Measurements from ENCODE around the gene SHROOM4. TPM values are rescaled to one million over a fixed set of nuclear protein-coding genes. Genes with fewer than 3 reads are reported as not detected.

Gene SHROOM4
- total and polyA plus RNA-seq, 2 donors (not counting 1 experiment from before 2014, with no cell fraction given) = not detected

DNA sequence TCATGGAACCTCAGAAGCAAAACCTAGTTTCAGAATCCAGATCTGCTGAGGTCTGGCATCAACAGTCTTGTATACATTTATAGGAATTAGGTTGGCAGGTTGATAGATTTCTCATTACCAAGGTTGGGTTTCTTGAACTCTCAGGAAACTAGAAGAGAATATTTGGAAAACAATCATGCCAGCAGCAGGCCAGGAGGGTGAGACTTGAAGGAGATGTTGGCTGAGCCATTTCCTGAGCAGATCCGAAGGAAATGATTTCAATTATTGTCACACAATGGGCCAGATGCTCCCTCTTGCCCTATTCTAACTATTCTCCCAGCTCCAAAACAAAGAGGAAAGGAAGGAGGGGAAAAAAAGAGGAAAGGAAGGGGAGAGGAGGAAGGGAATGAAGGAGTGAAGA, 45.2 kb downstream of the SHROOM4 start:
- Histone ChIP-seq H3K9me3 (ENCODE audit: control extremely low read depth in 1 of 3, control insufficient read depth in 2 of 3, insufficient read depth in 1 of 3, low read length in 2 of 3) (no peaks in the 10 kb centered on the region), H3K27ac (ENCODE audit: low read length in 2 of 2) (no peak overlapping the region), H3K9ac (ENCODE audit: low read length) (no peak overlapping the region), H2AFZ (ENCODE audit: insufficient read depth, low read depth, low read length, poor library complexity, severe bottlenecking) (no peak overlapping the region), H3K36me3 (replicated peaks in 1 of 2; ENCODE audit: control extremely low read depth in 1 of 2, control insufficient read depth in 1 of 2, extremely low read depth in 1 of 2, insufficient read depth in 2 of 2, low read length in 1 of 2) (no peaks in the 10 kb centered on the region), H3K79me2 (ENCODE audit: control insufficient read depth, insufficient read depth, low read length) (no peaks in the 10 kb centered on the region), H3K4me3 (ENCODE audit: control extremely low read depth in 1 of 5, extremely low read depth in 1 of 5, insufficient read depth in 1 of 5, low read depth in 2 of 5, low read length in 4 of 5) (no peak overlapping the region), H4K20me1 (ENCODE audit: control insufficient read depth, insufficient read depth, low read length, poor library complexity, severe bottlenecking) (no peaks in the 10 kb centered on the region), H3K27me3 (replicated peaks in 1 of 4; ENCODE audit: control extremely low read depth in 1 of 4, control insufficient read depth in 3 of 4, insufficient read depth in 4 of 4, low read length in 3 of 4) (no peaks in the 10 kb centered on the region), H3K4me2 (replicated peaks; ENCODE audit: low read depth, low read length, poor library complexity, severe bottlenecking) (no peak overlapping the region), H3K4me1 (ENCODE audit: control insufficient read depth in 2 of 2, insufficient read depth in 2 of 2, low read length in 2 of 2) (no peaks in the 10 kb centered on the region)
- Mint-ChIP-seq H3K4me3 (no peak overlapping the region), H3K27me3 (peaks cover 10% of the 10 kb centered on the region), H3K4me1 (no peaks in the 10 kb centered on the region), H3K9me3 (ENCODE audit: insufficient read depth) (no peaks in the 10 kb centered on the region), H3K27ac (no peak overlapping the region)
- DNase-seq = no peak
- ChIA-PET CTCF (no interaction called here), POLR2A (no interaction called here)
- intact Hi-C loops (cut with micrococcal nuclease) = no loop called here
- ATAC-seq (ENCODE audit: low read depth) = no peak
- TF ChIP-seq CTCF (IDR thresholded peaks at IDR 0.05) (no peak), EZH2 (IDR thresholded peaks at IDR 0.05; ENCODE audit: borderline replicate concordance, insufficient read depth, low read depth, low read length, poor library complexity, severe bottlenecking) (no peak)
- WGBS (ENCODE audit: insufficient coverage) = no CpG with 5 or more reads among the region's 1 CpG

DNA sequence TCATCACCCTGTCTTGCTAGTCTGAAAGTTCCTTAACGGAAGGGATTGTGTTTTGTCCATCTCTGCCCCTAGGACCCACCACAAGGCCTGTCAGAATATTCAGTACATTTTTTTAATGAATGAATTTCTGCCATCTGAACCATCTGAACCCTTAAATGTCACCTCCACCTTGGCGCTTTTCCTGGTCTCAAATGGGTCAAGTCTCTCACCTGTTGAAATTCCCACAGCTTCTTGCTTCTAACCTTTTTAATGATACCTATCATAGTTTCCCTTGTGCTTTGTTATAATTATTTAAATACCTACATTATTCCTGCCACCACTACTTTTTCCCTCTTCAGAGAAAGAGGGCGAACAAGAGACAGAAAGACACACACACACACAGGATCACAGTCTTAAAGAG, 48.0 kb downstream of the SHROOM4 start:
- ATAC-seq (ENCODE audit: low read depth) = no peak
- Histone ChIP-seq H3K79me2 (ENCODE audit: control insufficient read depth, insufficient read depth, low read length) (no peaks in the 10 kb centered on the region), H3K9ac (ENCODE audit: low read length) (no peak overlapping the region), H3K9me3 (ENCODE audit: control extremely low read depth in 1 of 3, control insufficient read depth in 2 of 3, insufficient read depth in 1 of 3, low read length in 2 of 3) (no peaks in the 10 kb centered on the region), H3K4me1 (ENCODE audit: control insufficient read depth in 2 of 2, insufficient read depth in 2 of 2, low read length in 2 of 2) (no peaks in the 10 kb centered on the region), H2AFZ (ENCODE audit: insufficient read depth, low read depth, low read length, poor library complexity, severe bottlenecking) (no peak overlapping the region), H3K36me3 (replicated peaks in 1 of 2; ENCODE audit: control extremely low read depth in 1 of 2, control insufficient read depth in 1 of 2, extremely low read depth in 1 of 2, insufficient read depth in 2 of 2, low read length in 1 of 2) (no peaks in the 10 kb centered on the region), H4K20me1 (ENCODE audit: control insufficient read depth, insufficient read depth, low read length, poor library complexity, severe bottlenecking) (no peaks in the 10 kb centered on the region), H3K4me2 (replicated peaks; ENCODE audit: low read depth, low read length, poor library complexity, severe bottlenecking) (no peak overlapping the region), H3K4me3 (ENCODE audit: control extremely low read depth in 1 of 5, extremely low read depth in 1 of 5, insufficient read depth in 1 of 5, low read depth in 2 of 5, low read length in 4 of 5) (no peak overlapping the region), H3K27me3 (replicated peaks in 1 of 4; ENCODE audit: control extremely low read depth in 1 of 4, control insufficient read depth in 3 of 4, insufficient read depth in 4 of 4, low read length in 3 of 4) (no peaks in the 10 kb centered on the region), H3K27ac (ENCODE audit: low read length in 2 of 2) (no peak overlapping the region)
- POLR2A ChIA-PET = no interaction called here
- no CpG with 5 or more reads among the region's 3 CpGs for WGBS (ENCODE audit: insufficient coverage)
- intact Hi-C loops (cut with micrococcal nuclease) = no loop called here
- Mint-ChIP-seq H3K4me1 (no peaks in the 10 kb centered on the region), H3K9me3 (ENCODE audit: insufficient read depth) (no peaks in the 10 kb centered on the region), H3K27me3 (peaks cover 10% of the 10 kb centered on the region), H3K4me3 (no peak overlapping the region), H3K27ac (no peak overlapping the region)
- no peak for DNase-seq
- TF ChIP-seq EZH2 (IDR thresholded peaks at IDR 0.05; ENCODE audit: borderline replicate concordance, insufficient read depth, low read depth, low read length, poor library complexity, severe bottlenecking) = no peak
- TF ChIP-seq CTCF (IDR thresholded peaks at IDR 0.05) = no peak
- CTCF ChIA-PET = no interaction called here
